ENCODE measurements around the gene ARFIP2. TPM values are rescaled to one million over a fixed set of nuclear protein-coding genes. Genes with fewer than 3 reads are reported as not detected.
A peak's percentile ranks its signal among the peaks of the same experiment; 100 is the strongest.
"Not testable (repeated sequence)": the region's sequence is repeated elsewhere in the genome, so short reads cannot be mapped to it uniquely, and the experiment has no call there.

The ARFIP2 gene
- total and polyA plus RNA-seq, 7 donors: 33.9 to 68.0 (median 37.2) TPM

DNA sequence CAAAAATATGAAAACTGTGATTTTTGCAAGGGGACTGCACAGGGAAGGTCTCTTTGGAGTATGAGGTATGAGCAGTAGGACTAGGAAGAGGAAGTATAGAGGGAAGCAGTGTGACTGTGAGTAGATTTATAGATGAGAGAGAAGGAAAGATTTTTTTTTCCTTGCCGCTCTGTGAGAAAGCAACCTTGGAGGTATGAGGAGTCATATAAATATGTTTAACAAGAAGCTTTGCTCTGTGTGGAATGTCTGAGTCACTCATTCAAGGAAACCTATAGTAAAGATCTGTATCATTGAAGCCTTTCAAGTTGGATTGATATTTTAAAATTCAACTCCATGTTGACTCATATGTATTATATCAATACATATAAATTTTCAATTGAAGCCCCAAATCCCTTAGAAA, 42.1 kb upstream of the ARFIP2 start:
- H3K27ac ChIP-seq: no peak overlapping the region
- no peaks in the 10 kb centered on the region for H3K4me1 ChIP-seq
- intact Hi-C loops (cut with DNase I): no loop called here
- TF ChIP-seq EP300 (IDR thresholded peaks at IDR 0.05): no peak
- no peak for TF ChIP-seq POLR2AphosphoS5 (IDR thresholded peaks at IDR 0.05)
- no peak for TF ChIP-seq POLR2A (IDR thresholded peaks at IDR 0.05)
- no peak for TF ChIP-seq CTCF (IDR thresholded peaks at IDR 0.05)
- no peaks in the 10 kb centered on the region for H3K27me3 ChIP-seq
- peaks cover 0 to 22% (median 2%) of the 10 kb centered on the region in 4 donors for H3K36me3 ChIP-seq
- 25 to 69% methylated on average over 1 of the region's 1 CpG for WGBS, 2 donors
- H3K4me3 ChIP-seq: no peak overlapping the region
- H3K9me3 ChIP-seq: no peaks in the 10 kb centered on the region
- DNase-seq: no peak

GRCh38 chr11:6521946-6522345, 40.8 kb upstream of the ARFIP2 start:
- H3K27ac ChIP-seq; H3K4me3 ChIP-seq; H3K9me3 ChIP-seq; intact Hi-C loops (cut with DNase I); H3K4me1 ChIP-seq; DNase-seq; H3K27me3 ChIP-seq: not testable (repeated sequence)
- WGBS, 2 donors: 93 to 96% methylated on average over 3 of the region's 3 CpGs
- peaks cover 0 to 18% (median 2%) of the 10 kb centered on the region in 4 donors for H3K36me3 ChIP-seq

DNA sequence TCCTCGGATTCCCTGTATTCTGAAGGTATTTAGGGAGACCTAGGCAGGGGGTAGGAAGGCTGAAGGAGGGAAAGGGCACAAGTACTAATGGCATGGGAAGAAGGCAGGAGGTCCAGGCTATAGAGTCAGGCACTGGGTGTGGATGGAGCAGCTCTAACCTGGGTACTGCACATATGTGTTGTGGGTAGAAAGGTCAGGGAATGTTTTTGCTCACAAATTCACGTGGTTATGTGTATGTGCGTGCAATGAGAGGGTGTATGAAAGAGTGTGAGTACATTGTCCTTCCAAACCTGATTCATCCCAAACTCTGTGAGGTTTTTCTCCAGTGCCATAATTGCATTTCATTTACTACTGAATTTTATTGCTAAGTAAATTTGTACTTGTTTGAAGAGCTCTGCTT, 39.1 kb upstream of the ARFIP2 start:
- intact Hi-C loops (cut with DNase I): no loop called here
- WGBS, 2 donors: 35 to 78% methylated on average over 3 of the region's 3 CpGs
- no peak for DNase-seq

DNA sequence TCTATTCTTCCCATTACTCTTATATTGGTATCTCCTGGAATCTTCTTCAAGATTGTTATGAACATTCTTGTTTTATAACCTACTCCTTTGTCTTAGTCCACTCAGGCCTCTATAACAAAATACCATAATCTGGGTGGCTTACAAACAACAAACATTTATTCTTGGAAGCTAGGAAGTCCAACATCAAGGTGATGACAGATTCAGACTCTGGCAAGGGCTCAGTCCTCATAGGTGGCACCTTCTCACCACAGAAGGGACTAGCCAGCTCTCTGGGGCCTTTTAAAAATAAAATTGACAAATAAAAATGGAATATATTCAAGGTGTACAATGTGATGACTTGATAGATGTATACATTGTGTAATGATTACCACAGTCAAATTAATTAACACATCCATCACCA, 35.7 kb upstream of the ARFIP2 start:
- TF ChIP-seq CTCF (IDR thresholded peaks at IDR 0.05) (no peak), POLR2A (IDR thresholded peaks at IDR 0.05) (no peak), EP300 (IDR thresholded peaks at IDR 0.05) (no peak), POLR2AphosphoS5 (IDR thresholded peaks at IDR 0.05) (no peak)

More for the DNA sequence above, 39.1 kb upstream of the ARFIP2 start:
- Histone ChIP-seq H3K27ac (no peak overlapping the region), H3K4me3 (no peak overlapping the region), H3K27me3 (no peaks in the 10 kb centered on the region), H3K9me3 (no peaks in the 10 kb centered on the region), H3K4me1 (peaks cover 0 to 7% (median 3%) of the 10 kb centered on the region in 4 donors), H3K36me3 (peaks cover 0 to 18% (median 2%) of the 10 kb centered on the region in 4 donors)
- TF ChIP-seq POLR2A (IDR thresholded peaks at IDR 0.05): no peak
- no peak for TF ChIP-seq EP300 (IDR thresholded peaks at IDR 0.05)
- no peak for TF ChIP-seq CTCF (IDR thresholded peaks at IDR 0.05)

GRCh38 chr11:6505577-6506240, 24.6 kb upstream of the ARFIP2 start:
- TF ChIP-seq EP300 (IDR thresholded peaks at IDR 0.05): no peak
- no peak for TF ChIP-seq POLR2A (IDR thresholded peaks at IDR 0.05)
- TF ChIP-seq CTCF (IDR thresholded peaks at IDR 0.05): peak; percentile 32 to 78 (median 65)
- peak in 1 of 4 donors; percentile 15 for TF ChIP-seq POLR2AphosphoS5 (IDR thresholded peaks at IDR 0.05)

More for the DNA sequence above, 35.7 kb upstream of the ARFIP2 start:
- intact Hi-C loops (cut with DNase I): no loop called here
- H3K27me3 ChIP-seq: no peaks in the 10 kb centered on the region
- peaks cover 0 to 14% (median 6%) of the 10 kb centered on the region in 4 donors for H3K4me1 ChIP-seq
- no peak overlapping the region for H3K4me3 ChIP-seq
- H3K9me3 ChIP-seq: no peaks in the 10 kb centered on the region
- H3K36me3 ChIP-seq: peaks cover 0 to 18% (median 2%) of the 10 kb centered on the region in 4 donors
- no peak for DNase-seq
- peak overlapping the region in 2 of 4 donors; percentile 12 to 84 for H3K27ac ChIP-seq

More at GRCh38 chr11:6505577-6506240, 24.6 kb upstream of the ARFIP2 start:
- Histone ChIP-seq H3K4me3 (no peak overlapping the region), H3K36me3 (peaks cover 0 to 49% (median 4%) of the 10 kb centered on the region in 4 donors), H3K27ac (peak overlapping the region; percentile 23 to 55 (median 46)), H3K27me3 (no peaks in the 10 kb centered on the region), H3K4me1 (peaks cover 0 to 11% (median 3%) of the 10 kb centered on the region in 4 donors), H3K9me3 (no peaks in the 10 kb centered on the region)
- intact Hi-C loops (cut with DNase I): loop anchor here (1.0 kb wide), 1 partner anchor 126 kb away; no protein-coding TSS in a partner anchor
- WGBS, 2 donors: 51 to 62% methylated on average over 2 of the region's 2 CpGs
- DNase-seq: no peak

Data from sigmoid colon (tissue), 7 donors.